ENCODE measurements around the gene SLC6A9.

Gene SLC6A9

GRCh38 chr1:44048532-44049215 lies 17.4 kb upstream of the SLC6A9 start:
- peak; percentile 19 for DNase-seq (ENCODE audit: low read depth, low spot score)

- no peak for DNase-seq (ENCODE audit: low read depth, low spot score)
Observed at GRCh38 chr1:44047131-44047530, 15.9 kb upstream of the SLC6A9 start.

- DNase-seq (ENCODE audit: low read depth, low spot score): no peak
Observed at GRCh38 chr1:44045064-44045463, 13.8 kb upstream of the SLC6A9 start.

GRCh38 chr1:44044071-44044801 lies 13.0 kb upstream of the SLC6A9 start:
- peak; percentile 23 for DNase-seq (ENCODE audit: low read depth, low spot score)

GRCh38 chr1:44043176-44044070 lies 12.2 kb upstream of the SLC6A9 start:
- DNase-seq (ENCODE audit: low read depth, low spot score): no peak

GRCh38 chr1:44040846-44041245 lies 9.6 kb upstream of the SLC6A9 start:
- no peak for DNase-seq (ENCODE audit: low read depth, low spot score)

- DNase-seq (ENCODE audit: low read depth, low spot score): no peak
Observed at GRCh38 chr1:44040418-44040817, 9.2 kb upstream of the SLC6A9 start.

GRCh38 chr1:44038876-44039657 lies 7.8 kb upstream of the SLC6A9 start:
- no peak for DNase-seq (ENCODE audit: low read depth, low spot score)

GRCh38 chr1:44037154-44037553 lies 5.9 kb upstream of the SLC6A9 start:
- DNase-seq (ENCODE audit: low read depth, low spot score): no peak

GRCh38 chr1:44036409-44037139 lies 5.3 kb upstream of the SLC6A9 start:
- DNase-seq (ENCODE audit: low read depth, low spot score): peak; percentile 85

GRCh38 chr1:44035726-44036408 lies 4.6 kb upstream of the SLC6A9 start:
- DNase-seq (ENCODE audit: low read depth, low spot score): no peak

GRCh38 chr1:44034976-44035716 lies 3.9 kb upstream of the SLC6A9 start:
- no peak for DNase-seq (ENCODE audit: low read depth, low spot score)

GRCh38 chr1:44034423-44034822 lies 3.2 kb upstream of the SLC6A9 start:
- no peak for DNase-seq (ENCODE audit: low read depth, low spot score)

- DNase-seq (ENCODE audit: low read depth, low spot score): no peak
Observed at GRCh38 chr1:44033756-44034155, 2.5 kb upstream of the SLC6A9 start.

GRCh38 chr1:44033041-44033575 lies 1.8 kb upstream of the SLC6A9 start:
- no peak for DNase-seq (ENCODE audit: low read depth, low spot score)

GRCh38 chr1:44032170-44032790 lies 1.0 kb upstream of the SLC6A9 start:
- DNase-seq (ENCODE audit: low read depth, low spot score): no peak

- peak; percentile 78 for DNase-seq (ENCODE audit: low read depth, low spot score)
Observed at GRCh38 chr1:44030605-44031251, 534 bp downstream of the SLC6A9 start.

GRCh38 chr1:44029911-44030604 lies 1.2 kb downstream of the SLC6A9 start:
- DNase-seq (ENCODE audit: low read depth, low spot score): peak; percentile 92

All from astrocyte of the hippocampus (primary cell).